Panc1 (cell line): ENCODE measurements around the gene RANBP3. TPM values are rescaled to one million over a fixed set of nuclear protein-coding genes. Genes with fewer than 3 reads are reported as not detected.

Experiments used
- ATAC-seq: fragments of 200-7000 bp; cut with Tn5 transposase; 2 replicates; pipeline ENCODE4 v1.9.1; 2020; ENCODE audit warnings: mild to moderate bottlenecking, moderate library complexity
- BruUV-seq: library from RNA; stranded (reverse); fragments of 400-500 nt; replicated peaks from 2 replicates; lab custom pipeline; 2021; lab: Mats Ljungman, UMichigan
- CTCF ChIA-PET: fragments of 300-600 bp; sonication (Branson Sonifier 250); formaldehyde crosslinking; loops from one replicate; lab custom pipeline; 2022; ENCODE audit warnings: antibody characterized with exemption; lab: Charles Lee
- POLR2A ChIA-PET: fragments of 300-600 bp; sonication (Branson Sonifier 250); formaldehyde crosslinking; loops from one replicate; lab custom pipeline; 2022; ENCODE audit warnings: antibody characterized with exemption; lab: Charles Lee
- DNase-seq: peaks from one replicate; pipeline ENCODE4 v3.0.0-alpha.2; 2010; ENCODE audit warnings: low read depth, low spot score
- H3K27ac ChIP-seq: 2 replicates; pipeline ENCODE4 v1.5.1; 2011; ENCODE audit warnings: mild to moderate bottlenecking, low read length, inconsistent platforms
- H3K27me3 ChIP-seq: fragments of 200-500 bp; sonication (Bioruptor generic); 2 replicates; pipeline ENCODE4 v1.6.0; 2014; ENCODE audit warnings: low read length, inconsistent platforms; ENCODE audit not compliant: control insufficient read depth, insufficient read depth
- H3K36me3 ChIP-seq: fragments of 200-500 bp; sonication (Bioruptor generic); 2 replicates; pipeline ENCODE4 v1.5.1; 2014; ENCODE audit warnings: inconsistent platforms, mild to moderate bottlenecking, low read length, moderate library complexity; ENCODE audit not compliant: control insufficient read depth, insufficient read depth
- H3K4me1 ChIP-seq: 2 replicates; pipeline ENCODE4 v1.5.1; 2011; ENCODE audit warnings: inconsistent platforms, mild to moderate bottlenecking, low read length, moderate library complexity; ENCODE audit not compliant: control insufficient read depth, insufficient read depth
- H3K4me3 ChIP-seq, 2 experiments: 2 replicates each; pipeline ENCODE4 v1.5.1; 2011 to 2012; ENCODE audit warnings: low read depth in 2 of 2, low read length in 2 of 2, mild to moderate bottlenecking in 2 of 2, inconsistent platforms in 1 of 2, moderate library complexity in 1 of 2
- H3K9me3 ChIP-seq: fragments of 200-500 bp; sonication (Bioruptor generic); 2 replicates; pipeline ENCODE4 v1.5.1; 2014; ENCODE audit warnings: low read depth, mild to moderate bottlenecking, inconsistent platforms, low read length, moderate library complexity; ENCODE audit not compliant: control insufficient read depth, insufficient read depth
- POLR2AphosphoS5 ChIP-seq: IDR thresholded peaks from 2 replicates; pipeline ENCODE4 v1.6.1; 2012; ENCODE audit warnings: mild to moderate bottlenecking, low read depth, low read length, moderate library complexity
- SIN3A ChIP-seq: IDR thresholded peaks from 2 replicates; pipeline ENCODE4 v1.6.1; 2012; ENCODE audit warnings: low read depth, mild to moderate bottlenecking, low read length, moderate library complexity, borderline replicate concordance; ENCODE audit not compliant: insufficient read depth
- TCF7L2 ChIP-seq: IDR thresholded peaks from 2 replicates; pipeline ENCODE4 v1.6.1; 2011; ENCODE audit warnings: mild to moderate bottlenecking, low read depth, low read length, inconsistent platforms
- in situ Hi-C: cut with HindIII; loops from 2 replicates; pipeline ENCODE4 v1.10.0; 2016; ENCODE audit warnings: low sequenced_read_pairs, low pct_unique_long_range_greater_than_20kb
- intact Hi-C: fragments of 100-400 bp; cut with micrococcal nuclease; formaldehyde crosslinking; loops from one replicate; pipeline ENCODE4 v1.10.0; 2022; ENCODE audit not compliant: unreplicated experiment
- total RNA-seq: library from RNA; stranded (reverse); gene quantifications from one replicate; pipeline ENCODE4 v1.2.1, GENCODE V29; 2021; ENCODE audit not compliant: unreplicated experiment
- TF ChIP-seq, protein P1 (sequence below), 2 experiments: IDR thresholded peaks; 2 replicates each; pipeline ENCODE4 v1.6.1; 2011 to 2012; ENCODE audit warnings: low read depth in 2 of 2, control low read depth in 1 of 2, low read length in 1 of 2, mild to moderate bottlenecking in 1 of 2, moderate library complexity in 1 of 2; ENCODE audit not compliant: insufficient read depth in 1 of 2
- TF ChIP-seq, protein P2 (sequence below): fragments of 450-650 bp; IDR thresholded peaks from 2 replicates; pipeline ENCODE4 v1.5.1; 2017; ENCODE audit warnings: mild to moderate bottlenecking

RANBP3 gene
- total RNA-seq, 1 experiment from 2014 or later: 54.6 TPM

DNA sequence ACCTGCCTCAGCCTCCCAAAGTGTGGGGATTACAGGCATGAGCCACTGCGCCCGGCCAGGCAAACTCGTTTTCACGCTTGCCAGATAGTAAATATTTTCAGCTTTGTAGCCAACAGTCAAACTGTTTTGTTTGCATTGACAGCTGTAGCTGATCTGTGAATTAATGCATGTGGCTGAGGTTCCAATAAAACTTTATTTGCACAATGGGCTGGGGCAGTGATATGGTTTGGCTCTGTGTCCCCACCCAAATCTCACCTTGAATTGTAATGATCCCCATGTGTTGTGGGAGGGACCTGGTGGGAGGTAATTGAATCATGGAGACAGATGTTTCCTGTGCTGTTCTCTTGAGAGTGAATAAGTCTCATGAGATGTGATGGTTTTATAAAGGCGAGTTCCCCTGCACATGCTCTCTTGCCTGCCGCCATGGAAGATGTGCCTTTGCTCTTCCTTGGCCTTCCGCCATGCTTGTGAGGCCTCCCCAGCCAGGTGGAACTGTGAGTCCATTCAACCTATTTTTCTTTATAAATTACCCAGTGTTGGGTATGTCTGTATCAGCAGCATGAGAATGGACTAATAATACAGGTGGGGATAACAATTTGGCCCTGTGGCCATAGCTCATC is 22.4 kb upstream of the RANBP3 start:
- no TSS peak for BruUV-seq
- Histone ChIP-seq H3K27ac (no peak overlapping the region), H3K9me3 (no peaks in the 10 kb centered on the region), H3K4me1 (no peaks in the 10 kb centered on the region), H3K36me3 (no peaks in the 10 kb centered on the region), H3K4me3 (no peak overlapping the region), H3K27me3 (no peaks in the 10 kb centered on the region)
- DNase-seq (no peak), ATAC-seq (no peak)
- CTCF ChIA-PET: no interaction called here
- no peak for TF ChIP-seq TCF7L2
- in situ Hi-C loops: no loop called here
- POLR2A ChIA-PET: interaction anchor here (0.6 kb wide), 1 partner anchor 26 kb away, joined by 3 read pairs; no protein-coding TSS in a partner anchor
- intact Hi-C loops: no loop called here

DNA sequence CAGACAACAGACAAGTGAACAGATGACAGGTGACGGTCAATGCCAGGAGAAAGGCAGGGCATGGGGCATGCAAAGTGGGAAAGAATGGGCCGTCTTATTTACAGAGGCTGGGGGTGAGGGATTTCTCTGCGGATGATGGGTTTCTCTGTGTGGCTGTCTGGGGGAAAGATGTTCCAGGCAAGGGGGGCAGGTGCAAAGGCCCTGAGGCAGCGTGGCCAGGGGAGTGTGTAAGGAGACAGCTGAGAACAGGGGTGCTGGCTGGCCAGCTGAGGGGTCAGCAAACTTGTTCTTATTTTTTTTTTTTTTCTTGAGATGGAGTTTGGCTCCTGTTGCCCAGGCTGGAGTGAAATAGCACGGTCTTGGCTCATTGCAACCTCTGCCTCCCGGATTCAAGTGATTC is 21.8 kb upstream of the RANBP3 start:
- ChIA-PET CTCF (no interaction called here), POLR2A (no interaction called here)
- Histone ChIP-seq H3K27me3 (no peaks in the 10 kb centered on the region), H3K9me3 (no peaks in the 10 kb centered on the region), H3K4me1 (no peaks in the 10 kb centered on the region), H3K36me3 (no peaks in the 10 kb centered on the region), H3K4me3 (no peak overlapping the region), H3K27ac (no peak overlapping the region)
- BruUV-seq: no TSS peak
- TF ChIP-seq POLR2AphosphoS5 (no peak), SIN3A (no peak), TCF7L2 (no peak)
- TF ChIP-seq, protein P1, sequence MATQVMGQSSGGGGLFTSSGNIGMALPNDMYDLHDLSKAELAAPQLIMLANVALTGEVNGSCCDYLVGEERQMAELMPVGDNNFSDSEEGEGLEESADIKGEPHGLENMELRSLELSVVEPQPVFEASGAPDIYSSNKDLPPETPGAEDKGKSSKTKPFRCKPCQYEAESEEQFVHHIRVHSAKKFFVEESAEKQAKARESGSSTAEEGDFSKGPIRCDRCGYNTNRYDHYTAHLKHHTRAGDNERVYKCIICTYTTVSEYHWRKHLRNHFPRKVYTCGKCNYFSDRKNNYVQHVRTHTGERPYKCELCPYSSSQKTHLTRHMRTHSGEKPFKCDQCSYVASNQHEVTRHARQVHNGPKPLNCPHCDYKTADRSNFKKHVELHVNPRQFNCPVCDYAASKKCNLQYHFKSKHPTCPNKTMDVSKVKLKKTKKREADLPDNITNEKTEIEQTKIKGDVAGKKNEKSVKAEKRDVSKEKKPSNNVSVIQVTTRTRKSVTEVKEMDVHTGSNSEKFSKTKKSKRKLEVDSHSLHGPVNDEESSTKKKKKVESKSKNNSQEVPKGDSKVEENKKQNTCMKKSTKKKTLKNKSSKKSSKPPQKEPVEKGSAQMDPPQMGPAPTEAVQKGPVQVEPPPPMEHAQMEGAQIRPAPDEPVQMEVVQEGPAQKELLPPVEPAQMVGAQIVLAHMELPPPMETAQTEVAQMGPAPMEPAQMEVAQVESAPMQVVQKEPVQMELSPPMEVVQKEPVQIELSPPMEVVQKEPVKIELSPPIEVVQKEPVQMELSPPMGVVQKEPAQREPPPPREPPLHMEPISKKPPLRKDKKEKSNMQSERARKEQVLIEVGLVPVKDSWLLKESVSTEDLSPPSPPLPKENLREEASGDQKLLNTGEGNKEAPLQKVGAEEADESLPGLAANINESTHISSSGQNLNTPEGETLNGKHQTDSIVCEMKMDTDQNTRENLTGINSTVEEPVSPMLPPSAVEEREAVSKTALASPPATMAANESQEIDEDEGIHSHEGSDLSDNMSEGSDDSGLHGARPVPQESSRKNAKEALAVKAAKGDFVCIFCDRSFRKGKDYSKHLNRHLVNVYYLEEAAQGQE (IDR thresholded peaks at IDR 0.05; ENCODE audit: insufficient read depth in 1 of 2, low read depth in 2 of 2, low read length in 1 of 2): no peak
- TF ChIP-seq, protein P2, sequence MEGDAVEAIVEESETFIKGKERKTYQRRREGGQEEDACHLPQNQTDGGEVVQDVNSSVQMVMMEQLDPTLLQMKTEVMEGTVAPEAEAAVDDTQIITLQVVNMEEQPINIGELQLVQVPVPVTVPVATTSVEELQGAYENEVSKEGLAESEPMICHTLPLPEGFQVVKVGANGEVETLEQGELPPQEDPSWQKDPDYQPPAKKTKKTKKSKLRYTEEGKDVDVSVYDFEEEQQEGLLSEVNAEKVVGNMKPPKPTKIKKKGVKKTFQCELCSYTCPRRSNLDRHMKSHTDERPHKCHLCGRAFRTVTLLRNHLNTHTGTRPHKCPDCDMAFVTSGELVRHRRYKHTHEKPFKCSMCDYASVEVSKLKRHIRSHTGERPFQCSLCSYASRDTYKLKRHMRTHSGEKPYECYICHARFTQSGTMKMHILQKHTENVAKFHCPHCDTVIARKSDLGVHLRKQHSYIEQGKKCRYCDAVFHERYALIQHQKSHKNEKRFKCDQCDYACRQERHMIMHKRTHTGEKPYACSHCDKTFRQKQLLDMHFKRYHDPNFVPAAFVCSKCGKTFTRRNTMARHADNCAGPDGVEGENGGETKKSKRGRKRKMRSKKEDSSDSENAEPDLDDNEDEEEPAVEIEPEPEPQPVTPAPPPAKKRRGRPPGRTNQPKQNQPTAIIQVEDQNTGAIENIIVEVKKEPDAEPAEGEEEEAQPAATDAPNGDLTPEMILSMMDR: no peak
- DNase-seq: no peak
- in situ Hi-C loops (no loop called here), intact Hi-C loops (no loop called here)
- ATAC-seq: no peak

DNA sequence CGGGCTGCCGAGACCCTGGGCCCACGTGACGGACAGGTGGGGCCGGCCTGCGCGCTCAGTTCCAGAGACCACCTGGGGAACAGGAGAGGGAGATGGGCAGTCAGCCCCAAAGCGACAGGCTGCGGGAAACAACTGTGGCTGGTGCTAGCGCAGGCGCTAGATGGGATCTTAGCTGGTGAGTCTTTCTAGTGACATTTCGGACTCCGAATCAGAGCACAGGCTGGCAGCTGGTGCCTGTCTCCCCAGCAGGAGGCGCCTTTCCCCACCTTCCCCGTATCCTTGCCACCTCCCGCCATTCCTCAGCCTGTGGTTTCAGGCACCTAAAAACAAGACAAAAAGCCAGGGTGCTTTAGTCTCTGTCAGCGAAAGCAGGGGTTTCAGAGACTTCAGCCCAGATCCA is 19.4 kb upstream of the RANBP3 start:
- POLR2A ChIA-PET: no interaction called here
- ATAC-seq (no peak), DNase-seq (no peak)
- in situ Hi-C loops (no loop called here), intact Hi-C loops (no loop called here)
- Histone ChIP-seq H3K36me3 (no peaks in the 10 kb centered on the region), H3K4me1 (no peaks in the 10 kb centered on the region), H3K9me3 (no peaks in the 10 kb centered on the region), H3K4me3 (no peak overlapping the region), H3K27ac (no peak overlapping the region), H3K27me3 (no peaks in the 10 kb centered on the region)
- CTCF ChIA-PET: no interaction called here
- TF ChIP-seq, protein P1 (IDR thresholded peaks at IDR 0.05; ENCODE audit: insufficient read depth in 1 of 2, low read depth in 2 of 2, low read length in 1 of 2): no peak
- TF ChIP-seq, protein P2: no peak
- TF ChIP-seq POLR2AphosphoS5: no peak
- no peak for TF ChIP-seq SIN3A
- TF ChIP-seq TCF7L2: no peak
- BruUV-seq: no TSS peak
